HCEC 1CT (cell line): ENCODE results near the gene USP13.

Experiments used
- DNase-seq: peaks from one replicate; pipeline ENCODE4 v3.0.0-alpha.2; 2017

USP13 gene

DNA sequence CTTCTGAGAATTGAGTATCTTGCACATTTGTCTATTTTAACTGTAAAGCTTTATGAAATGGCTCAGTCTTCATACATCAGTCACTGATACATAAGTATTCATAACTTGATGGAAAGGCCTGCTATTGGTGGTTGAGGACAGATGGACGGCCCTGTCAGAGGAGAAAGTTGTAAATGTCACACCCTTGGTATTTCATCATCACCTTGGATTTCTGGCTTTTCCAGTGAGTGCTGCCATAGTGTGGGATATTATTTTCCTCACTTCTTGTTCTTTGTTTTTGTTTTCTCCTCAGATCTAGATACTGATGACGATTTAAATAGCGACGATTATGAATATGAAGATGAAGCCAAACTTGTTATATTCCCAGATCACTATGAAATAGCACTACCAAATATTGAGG is 47.9 kb downstream of the USP13 start:
- no peak for DNase-seq

DNA sequence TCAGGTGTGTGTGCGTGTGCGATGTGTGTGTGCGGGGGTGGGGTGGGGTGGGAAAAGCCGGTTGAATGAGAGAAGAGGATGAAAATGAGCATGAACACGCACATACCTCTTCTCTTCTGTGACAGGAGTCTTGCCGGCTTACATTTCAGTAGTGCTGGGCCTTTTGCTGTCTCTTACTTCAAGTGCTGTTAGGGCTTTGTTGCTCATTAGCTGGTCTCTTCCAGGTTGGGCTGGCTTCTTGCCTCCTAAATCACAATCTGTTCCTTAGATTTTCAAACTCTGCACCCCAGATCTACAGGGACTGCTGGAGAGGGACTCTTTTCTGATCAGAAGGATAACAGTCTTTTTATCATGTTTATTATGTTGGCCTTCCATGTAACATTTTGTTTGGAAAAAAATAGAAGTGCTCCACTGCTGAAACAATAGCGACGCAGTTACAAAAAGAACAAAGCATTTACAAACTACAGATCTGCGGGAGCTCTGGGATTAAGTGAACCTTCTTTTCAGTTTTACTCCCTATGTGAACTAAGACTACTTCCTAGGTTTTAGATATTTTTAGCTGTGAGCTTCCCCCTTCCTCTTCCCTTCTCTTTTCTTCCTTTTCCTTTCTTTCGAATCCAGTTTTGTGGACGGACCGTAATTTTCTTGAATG is 48.5 kb downstream of the USP13 start:
- DNase-seq: no peak

DNA sequence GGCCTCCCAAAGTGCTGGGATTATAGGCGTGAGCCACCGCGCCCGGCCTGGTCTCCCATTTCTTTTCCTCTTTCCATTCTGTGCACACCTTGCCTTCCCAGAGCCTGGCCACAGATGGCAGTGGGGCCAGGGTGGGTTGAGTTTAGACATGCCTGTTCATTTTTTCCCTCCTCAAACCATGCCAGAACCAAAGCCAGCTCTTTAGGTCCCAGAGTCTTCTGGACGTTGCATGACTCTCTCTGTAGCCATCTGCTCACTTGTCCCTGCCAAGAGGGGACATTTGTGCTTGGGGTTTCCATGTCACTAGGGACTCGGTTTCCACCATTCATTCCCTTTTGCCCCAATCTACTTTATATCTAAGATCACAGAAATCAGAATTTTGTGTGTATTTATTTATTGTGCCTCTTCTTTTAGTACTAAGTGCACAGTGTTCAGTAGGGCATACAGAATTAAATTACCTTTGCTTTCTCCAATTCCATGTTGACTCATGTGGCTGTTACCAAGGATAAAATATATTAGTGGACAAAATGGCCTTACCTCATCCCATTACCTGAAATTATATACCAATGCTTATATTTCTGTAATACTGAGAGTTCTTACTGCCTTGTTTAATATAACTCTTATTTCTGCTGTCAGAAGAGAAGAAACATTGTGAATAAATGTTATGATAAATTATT is 49.6 kb downstream of the USP13 start:
- no peak for DNase-seq

GRCh38 chr3:179703816-179704215 is 51.0 kb downstream of the USP13 start:
- DNase-seq: no peak

DNA sequence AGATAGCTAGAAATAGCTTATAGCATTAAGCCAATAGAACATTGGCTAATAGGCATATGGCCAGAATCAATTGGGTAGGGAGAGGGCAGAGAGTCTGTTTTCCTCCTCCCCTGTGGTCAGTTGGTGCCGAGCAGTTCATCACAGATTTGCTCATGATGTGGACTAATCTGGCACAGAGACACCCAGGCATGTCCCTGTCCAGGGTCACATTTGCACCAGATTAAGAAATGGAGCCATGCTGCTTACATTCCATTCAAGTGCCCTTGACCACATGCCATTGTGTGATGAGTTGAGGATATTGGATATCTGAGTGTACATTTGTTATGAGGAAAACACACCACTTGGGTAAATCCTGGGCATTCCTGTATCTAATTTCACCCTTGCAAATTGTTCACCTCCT is 53.4 kb downstream of the USP13 start:
- no peak for DNase-seq

DNA sequence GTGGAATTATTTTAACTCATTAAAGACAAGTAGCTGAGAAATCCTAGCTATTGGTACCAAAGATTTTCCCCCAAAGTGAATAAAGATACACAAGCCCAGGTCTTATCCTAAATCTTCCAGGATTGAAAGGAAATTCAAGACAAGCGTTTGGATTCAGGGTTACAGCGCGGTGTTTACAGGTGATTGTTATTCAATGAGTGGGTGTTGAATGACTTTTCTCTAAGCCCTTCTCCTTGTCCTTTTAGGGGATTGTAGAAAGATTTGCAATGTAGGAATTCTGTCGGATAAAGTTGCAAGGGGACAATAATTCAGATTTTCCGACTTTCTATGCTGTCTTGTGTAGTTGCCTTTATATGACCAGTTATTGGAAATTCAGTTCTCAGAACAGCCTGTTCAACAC is 57.2 kb downstream of the USP13 start:
- no peak for DNase-seq

GRCh38 chr3:179713643-179714090 is 60.8 kb downstream of the USP13 start:
- peak; percentile 81 for DNase-seq

DNA sequence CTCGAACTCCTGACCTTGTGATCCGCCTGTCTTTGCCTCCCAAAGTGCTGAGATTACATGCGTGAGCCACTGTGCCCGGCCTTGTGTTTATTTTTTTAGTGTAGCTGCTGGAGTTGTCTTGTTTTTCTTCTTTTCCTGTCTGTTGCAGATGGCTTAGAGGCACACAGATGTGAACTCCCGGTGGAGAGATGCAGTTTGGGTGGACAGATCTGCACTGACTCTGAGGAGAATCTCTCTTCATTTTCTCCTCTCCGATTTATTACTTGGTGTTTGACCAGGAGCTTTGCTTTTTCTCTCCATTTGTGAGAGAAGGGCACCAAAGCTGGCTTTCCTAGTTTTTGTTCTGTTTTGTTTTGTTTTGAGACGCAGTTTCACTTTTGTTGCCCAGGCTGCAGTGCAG is 62.7 kb downstream of the USP13 start:
- no peak for DNase-seq

- DNase-seq: no peak
These were observed 63.4 kb downstream of the USP13 start for GRCh38 chr3:179716226-179716625.

- DNase-seq: peak; percentile 47
These were observed 64.0 kb downstream of the USP13 start for GRCh38 chr3:179716811-179717210.

DNA sequence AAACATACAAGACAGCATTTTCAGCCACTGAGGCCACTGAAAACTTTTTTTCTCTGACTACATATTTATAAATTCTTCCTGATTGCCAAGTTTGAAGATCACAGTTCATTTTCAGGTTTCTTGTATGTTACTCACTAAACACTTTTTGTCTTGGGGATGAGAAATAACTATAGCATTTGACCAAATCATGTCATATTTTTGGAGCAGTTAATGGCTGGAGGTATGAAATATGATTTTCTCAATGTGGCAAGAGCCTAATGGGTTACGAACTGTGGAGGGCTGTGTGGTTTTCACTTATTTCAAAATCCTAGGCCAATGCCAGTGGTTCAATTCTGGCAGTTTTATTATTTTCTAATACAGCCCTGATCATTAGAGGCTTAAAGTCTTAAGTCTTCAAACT is 64.4 kb downstream of the USP13 start:
- peak; percentile 5 for DNase-seq

DNA sequence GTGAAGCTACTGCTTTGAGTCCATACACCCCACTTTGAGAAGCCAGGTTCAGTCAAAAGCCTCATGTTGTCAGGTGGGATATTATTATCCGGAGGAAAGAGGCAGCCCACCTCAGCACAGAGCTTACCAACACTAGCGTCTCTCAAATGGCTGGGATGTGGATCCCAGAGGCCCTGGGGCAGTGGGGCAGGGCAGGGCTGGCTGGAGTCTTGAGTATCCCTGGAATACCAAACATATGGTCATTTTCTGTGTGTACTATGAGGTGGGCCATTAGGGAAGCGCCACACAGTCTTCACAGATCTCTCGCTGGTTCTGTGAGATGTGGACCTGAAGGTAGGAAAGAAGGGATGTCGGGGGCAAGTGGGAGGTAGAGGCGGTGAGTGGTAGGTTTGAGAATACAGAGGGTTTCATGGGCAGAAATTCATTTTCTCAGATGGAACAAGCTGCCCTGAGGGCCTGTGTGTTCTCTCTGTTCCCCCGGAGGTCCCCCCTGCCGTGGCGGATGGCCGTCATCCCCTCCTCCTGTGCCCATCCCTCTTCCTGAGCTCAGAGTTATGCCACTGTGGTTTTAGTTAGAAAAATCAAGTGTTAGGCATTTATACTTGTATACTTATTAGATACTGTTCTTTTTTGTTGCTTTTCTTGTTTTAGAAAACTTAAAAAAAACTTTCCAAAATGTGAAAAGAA is 66.4 kb downstream of the USP13 start:
- DNase-seq: no peak

- no peak for DNase-seq
These were observed 67.4 kb downstream of the USP13 start for GRCh38 chr3:179720196-179720595.

DNA sequence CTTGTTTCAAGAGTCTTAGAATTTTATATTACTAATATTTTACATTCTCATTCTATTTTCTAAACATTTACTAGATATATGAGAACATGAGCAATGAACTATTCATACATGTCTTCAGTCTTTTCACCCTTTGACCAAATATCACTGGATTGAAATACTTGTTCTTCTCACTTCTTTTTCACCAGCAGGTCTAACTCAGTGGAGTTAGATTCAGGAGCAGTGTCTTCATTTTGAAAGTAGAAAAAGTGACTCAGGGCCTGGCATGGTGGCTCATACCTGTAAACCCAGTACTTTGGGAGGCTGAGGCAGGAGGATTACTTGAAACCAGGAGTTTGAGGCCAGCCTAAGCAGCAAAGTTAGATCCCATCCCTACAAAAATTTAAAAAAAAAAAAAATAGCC is 70.8 kb downstream of the USP13 start:
- no peak for DNase-seq

- no peak for DNase-seq
These were observed 73.3 kb downstream of the USP13 start for GRCh38 chr3:179726075-179726699.

- no peak for DNase-seq
These were observed 76.2 kb downstream of the USP13 start for GRCh38 chr3:179729086-179729485.

DNA sequence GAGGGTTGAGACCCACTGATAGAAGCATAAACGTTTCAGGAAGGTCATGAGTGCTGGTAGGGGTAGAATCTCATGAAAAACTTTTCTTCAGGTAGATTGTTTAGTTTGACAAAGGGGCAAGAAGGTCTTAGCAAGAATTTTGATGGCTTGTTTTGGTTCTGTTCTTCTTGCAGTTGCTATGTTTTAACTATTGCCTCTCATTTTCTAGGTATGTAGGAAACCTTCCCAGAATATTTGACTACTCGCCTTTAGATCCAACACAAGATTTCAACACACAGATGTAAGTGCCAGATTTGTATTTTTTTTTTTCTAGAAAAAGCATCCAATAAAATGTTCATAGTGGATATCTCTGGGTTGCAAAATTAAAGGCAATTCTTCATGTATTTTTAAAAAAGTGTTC is 77.1 kb downstream of the USP13 start:
- DNase-seq: no peak

DNA sequence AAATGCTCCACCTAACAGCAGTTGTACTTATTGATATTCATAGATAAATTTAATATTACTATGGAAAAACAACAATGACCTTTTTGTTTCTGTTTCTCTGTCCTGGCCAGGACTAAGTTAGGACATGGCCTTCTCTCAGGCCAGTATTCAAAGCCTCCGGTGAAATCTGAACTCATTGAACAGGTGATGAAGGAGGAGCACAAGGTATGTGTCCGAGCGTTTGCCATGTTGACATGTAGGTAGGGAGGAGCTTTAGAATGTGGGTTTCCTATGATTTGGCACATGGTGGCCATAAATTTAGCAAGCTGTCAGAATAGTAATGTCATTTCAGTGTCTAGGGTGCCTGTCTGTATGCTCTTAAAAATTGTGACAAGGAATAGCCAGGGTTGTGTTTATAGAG is 77.7 kb downstream of the USP13 start:
- no peak for DNase-seq

- DNase-seq: no peak
These were observed 78.7 kb downstream of the USP13 start for GRCh38 chr3:179731544-179731943.

GRCh38 chr3:179732661-179733348 is 80.0 kb downstream of the USP13 start:
- DNase-seq: no peak

DNA sequence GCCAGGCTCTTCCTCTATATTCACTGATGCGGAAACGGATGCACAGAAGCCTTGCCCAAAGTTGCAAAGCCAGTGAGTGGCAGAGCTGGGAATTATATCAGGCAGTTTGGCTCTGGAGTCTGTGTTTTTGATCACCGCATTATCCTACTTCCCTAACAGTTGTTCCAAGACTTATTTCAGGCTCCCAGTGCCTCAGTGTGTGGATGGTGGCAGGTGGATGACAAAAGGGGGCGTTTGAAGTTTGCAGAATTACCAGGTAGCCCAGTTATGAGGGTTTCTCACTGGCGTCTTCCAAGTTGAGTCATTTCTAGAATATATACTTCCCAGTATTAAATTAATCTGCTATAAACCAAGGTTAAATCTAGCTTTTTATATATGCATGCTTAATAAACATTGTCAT is 81.0 kb downstream of the USP13 start:
- DNase-seq: no peak

DNA sequence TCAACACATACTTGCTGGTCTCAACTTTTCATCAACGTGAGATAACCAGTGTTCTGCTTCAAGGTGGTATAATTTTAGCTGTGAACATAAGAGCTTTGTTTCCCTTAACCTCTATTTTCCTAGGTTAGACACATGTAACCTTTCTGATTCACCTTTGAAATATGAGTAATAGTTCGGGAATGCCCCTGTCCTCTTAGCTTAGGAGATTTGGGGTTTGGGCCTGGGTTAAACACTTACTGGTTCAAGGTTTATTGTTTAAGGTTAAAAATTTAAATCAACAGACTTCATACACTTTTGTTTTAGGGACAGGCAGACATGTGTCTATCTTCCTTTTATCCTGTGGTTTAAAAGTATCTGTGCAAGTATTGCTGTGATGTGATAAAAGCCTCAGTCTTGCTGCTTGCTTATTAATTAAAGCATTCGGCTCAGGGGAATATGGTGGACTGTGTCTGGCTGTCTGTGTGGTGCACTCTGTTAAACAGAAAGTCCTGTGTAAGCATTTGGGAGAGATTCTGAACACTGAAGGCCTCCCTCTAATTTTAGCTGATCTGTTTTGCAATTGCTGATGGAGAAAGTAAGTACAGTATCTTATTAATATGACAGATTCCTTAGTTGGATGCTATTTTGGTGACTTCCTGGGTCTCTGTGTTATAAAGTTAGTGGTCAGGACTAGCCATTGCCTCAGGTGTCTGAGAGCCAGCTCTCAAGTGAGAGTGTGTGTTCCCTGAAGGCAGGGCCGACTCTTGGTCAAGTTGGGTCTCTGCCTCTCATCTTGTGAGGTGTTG is 81.8 kb downstream of the USP13 start:
- DNase-seq: no peak
